Measurements from ENCODE around the gene ROR2. TPM values are rescaled to one million over a fixed set of nuclear protein-coding genes. Genes with fewer than 3 reads are reported as not detected.

ROR2 gene
- total and polyA plus RNA-seq, 2 of the 8 experiments (the other 6 are each of a cell fraction or from before 2014, with no cell fraction given): 2.7 to 4.3 TPM

- TF ChIP-seq, protein P1, sequence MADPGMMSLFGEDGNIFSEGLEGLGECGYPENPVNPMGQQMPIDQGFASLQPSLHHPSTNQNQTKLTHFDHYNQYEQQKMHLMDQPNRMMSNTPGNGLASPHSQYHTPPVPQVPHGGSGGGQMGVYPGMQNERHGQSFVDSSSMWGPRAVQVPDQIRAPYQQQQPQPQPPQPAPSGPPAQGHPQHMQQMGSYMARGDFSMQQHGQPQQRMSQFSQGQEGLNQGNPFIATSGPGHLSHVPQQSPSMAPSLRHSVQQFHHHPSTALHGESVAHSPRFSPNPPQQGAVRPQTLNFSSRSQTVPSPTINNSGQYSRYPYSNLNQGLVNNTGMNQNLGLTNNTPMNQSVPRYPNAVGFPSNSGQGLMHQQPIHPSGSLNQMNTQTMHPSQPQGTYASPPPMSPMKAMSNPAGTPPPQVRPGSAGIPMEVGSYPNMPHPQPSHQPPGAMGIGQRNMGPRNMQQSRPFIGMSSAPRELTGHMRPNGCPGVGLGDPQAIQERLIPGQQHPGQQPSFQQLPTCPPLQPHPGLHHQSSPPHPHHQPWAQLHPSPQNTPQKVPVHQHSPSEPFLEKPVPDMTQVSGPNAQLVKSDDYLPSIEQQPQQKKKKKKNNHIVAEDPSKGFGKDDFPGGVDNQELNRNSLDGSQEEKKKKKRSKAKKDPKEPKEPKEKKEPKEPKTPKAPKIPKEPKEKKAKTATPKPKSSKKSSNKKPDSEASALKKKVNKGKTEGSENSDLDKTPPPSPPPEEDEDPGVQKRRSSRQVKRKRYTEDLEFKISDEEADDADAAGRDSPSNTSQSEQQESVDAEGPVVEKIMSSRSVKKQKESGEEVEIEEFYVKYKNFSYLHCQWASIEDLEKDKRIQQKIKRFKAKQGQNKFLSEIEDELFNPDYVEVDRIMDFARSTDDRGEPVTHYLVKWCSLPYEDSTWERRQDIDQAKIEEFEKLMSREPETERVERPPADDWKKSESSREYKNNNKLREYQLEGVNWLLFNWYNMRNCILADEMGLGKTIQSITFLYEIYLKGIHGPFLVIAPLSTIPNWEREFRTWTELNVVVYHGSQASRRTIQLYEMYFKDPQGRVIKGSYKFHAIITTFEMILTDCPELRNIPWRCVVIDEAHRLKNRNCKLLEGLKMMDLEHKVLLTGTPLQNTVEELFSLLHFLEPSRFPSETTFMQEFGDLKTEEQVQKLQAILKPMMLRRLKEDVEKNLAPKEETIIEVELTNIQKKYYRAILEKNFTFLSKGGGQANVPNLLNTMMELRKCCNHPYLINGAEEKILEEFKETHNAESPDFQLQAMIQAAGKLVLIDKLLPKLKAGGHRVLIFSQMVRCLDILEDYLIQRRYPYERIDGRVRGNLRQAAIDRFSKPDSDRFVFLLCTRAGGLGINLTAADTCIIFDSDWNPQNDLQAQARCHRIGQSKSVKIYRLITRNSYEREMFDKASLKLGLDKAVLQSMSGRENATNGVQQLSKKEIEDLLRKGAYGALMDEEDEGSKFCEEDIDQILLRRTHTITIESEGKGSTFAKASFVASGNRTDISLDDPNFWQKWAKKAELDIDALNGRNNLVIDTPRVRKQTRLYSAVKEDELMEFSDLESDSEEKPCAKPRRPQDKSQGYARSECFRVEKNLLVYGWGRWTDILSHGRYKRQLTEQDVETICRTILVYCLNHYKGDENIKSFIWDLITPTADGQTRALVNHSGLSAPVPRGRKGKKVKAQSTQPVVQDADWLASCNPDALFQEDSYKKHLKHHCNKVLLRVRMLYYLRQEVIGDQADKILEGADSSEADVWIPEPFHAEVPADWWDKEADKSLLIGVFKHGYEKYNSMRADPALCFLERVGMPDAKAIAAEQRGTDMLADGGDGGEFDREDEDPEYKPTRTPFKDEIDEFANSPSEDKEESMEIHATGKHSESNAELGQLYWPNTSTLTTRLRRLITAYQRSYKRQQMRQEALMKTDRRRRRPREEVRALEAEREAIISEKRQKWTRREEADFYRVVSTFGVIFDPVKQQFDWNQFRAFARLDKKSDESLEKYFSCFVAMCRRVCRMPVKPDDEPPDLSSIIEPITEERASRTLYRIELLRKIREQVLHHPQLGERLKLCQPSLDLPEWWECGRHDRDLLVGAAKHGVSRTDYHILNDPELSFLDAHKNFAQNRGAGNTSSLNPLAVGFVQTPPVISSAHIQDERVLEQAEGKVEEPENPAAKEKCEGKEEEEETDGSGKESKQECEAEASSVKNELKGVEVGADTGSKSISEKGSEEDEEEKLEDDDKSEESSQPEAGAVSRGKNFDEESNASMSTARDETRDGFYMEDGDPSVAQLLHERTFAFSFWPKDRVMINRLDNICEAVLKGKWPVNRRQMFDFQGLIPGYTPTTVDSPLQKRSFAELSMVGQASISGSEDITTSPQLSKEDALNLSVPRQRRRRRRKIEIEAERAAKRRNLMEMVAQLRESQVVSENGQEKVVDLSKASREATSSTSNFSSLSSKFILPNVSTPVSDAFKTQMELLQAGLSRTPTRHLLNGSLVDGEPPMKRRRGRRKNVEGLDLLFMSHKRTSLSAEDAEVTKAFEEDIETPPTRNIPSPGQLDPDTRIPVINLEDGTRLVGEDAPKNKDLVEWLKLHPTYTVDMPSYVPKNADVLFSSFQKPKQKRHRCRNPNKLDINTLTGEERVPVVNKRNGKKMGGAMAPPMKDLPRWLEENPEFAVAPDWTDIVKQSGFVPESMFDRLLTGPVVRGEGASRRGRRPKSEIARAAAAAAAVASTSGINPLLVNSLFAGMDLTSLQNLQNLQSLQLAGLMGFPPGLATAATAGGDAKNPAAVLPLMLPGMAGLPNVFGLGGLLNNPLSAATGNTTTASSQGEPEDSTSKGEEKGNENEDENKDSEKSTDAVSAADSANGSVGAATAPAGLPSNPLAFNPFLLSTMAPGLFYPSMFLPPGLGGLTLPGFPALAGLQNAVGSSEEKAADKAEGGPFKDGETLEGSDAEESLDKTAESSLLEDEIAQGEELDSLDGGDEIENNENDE (IDR thresholded peaks at IDR 0.05; ENCODE audit: insufficient replicate concordance, low read length): no peak
- TF ChIP-seq BCL11A (IDR thresholded peaks at IDR 0.05; ENCODE audit: low read depth in 2 of 2, low read length in 2 of 2): no peak
- TF ChIP-seq EZH2 (IDR thresholded peaks at IDR 0.05; ENCODE audit: low read depth, low read length, severe bottlenecking): no peak
- no peak for TF ChIP-seq GABPA (IDR thresholded peaks at IDR 0.05; ENCODE audit: borderline replicate concordance, insufficient read depth, low read length)
- no peak for TF ChIP-seq ASH2L (IDR thresholded peaks at IDR 0.05; ENCODE audit: low read length)
Measured at GRCh38 chr9:91844701-91845291, 105.2 kb downstream of the ROR2 start (continued).

Measured in H1 (cell line).